Activated CD8-positive, alpha-beta T cell treated with anti-CD3 and anti-CD28 coated beads, Interleukin-2, amount 10 ng/mL, durations not matched to agents 7 days and 5 days (primary cell): ENCODE measurements around the gene OTULINL. TPM values are rescaled to one million over a fixed set of nuclear protein-coding genes. Genes with fewer than 3 reads are reported as not detected.

Source experiments
- ATAC-seq: fragments of 150-1000 bp; cut with Tn5 transposase; one replicate; pipeline ENCODE4 v1.10.0; 2021; ENCODE audit warnings: moderate library complexity
- CTCF ChIA-PET: fragments of 350-600 bp; sonication (Branson Sonifier 250); formaldehyde crosslinking; loops from one replicate; lab custom pipeline; 2021; ENCODE audit warnings: antibody characterized with exemption; lab: Charles Lee
- POLR2A ChIA-PET: fragments of 350-600 bp; sonication (Branson Sonifier 250); formaldehyde crosslinking; loops from one replicate; lab custom pipeline; 2021; ENCODE audit warnings: antibody characterized with exemption; lab: Charles Lee
- DNase-seq: peaks from one replicate; pipeline ENCODE4 v3.0.0-alpha.2; 2020
- H3K27ac Mint-ChIP-seq: one replicate; pipeline ENCODE4 v1.8.0; 2021; ENCODE audit warnings: mild to moderate bottlenecking, mixed read lengths
- H3K27me3 Mint-ChIP-seq: one replicate; pipeline ENCODE4 v1.8.0; 2021; ENCODE audit warnings: low read depth, mixed read lengths
- H3K36me3 Mint-ChIP-seq: one replicate; pipeline ENCODE4 v1.8.0; 2021; ENCODE audit warnings: low read depth, mixed read lengths
- H3K4me1 Mint-ChIP-seq: one replicate; pipeline ENCODE4 v1.8.0; 2021; ENCODE audit warnings: low read depth, mixed read lengths
- H3K4me3 Mint-ChIP-seq: one replicate; pipeline ENCODE4 v1.8.0; 2021; ENCODE audit warnings: mild to moderate bottlenecking, mixed read lengths
- H3K9me3 Mint-ChIP-seq: one replicate; pipeline ENCODE4 v1.8.0; 2022; ENCODE audit warnings: mixed read lengths; ENCODE audit not compliant: insufficient read depth
- total RNA-seq, 2 experiments: library from RNA; stranded (reverse); gene quantifications; one replicate each; pipeline ENCODE4 v1.2.3, GENCODE V29; 2021

Gene OTULINL
- total RNA-seq, 2 experiments from 2014 or later = 59.6 to 68.3 TPM

- H3K9me3 Mint-ChIP-seq = no peaks in the 10 kb centered on the region
- H3K4me1 Mint-ChIP-seq = peaks cover 14% of the 10 kb centered on the region
- H3K4me3 Mint-ChIP-seq = no peak overlapping the region
- H3K27ac Mint-ChIP-seq = no peak overlapping the region
- CTCF ChIA-PET = interaction anchor here (1.2 to 3.3 kb wide), 4 partner anchors 14 to 177 kb away, joined by 3 to 10 read pairs (median 4); no protein-coding TSS in a partner anchor
- ATAC-seq (no peak), DNase-seq (no peak)
- POLR2A ChIA-PET = no interaction called here
- H3K36me3 Mint-ChIP-seq = peaks cover 4% of the 10 kb centered on the region
- peaks cover 15% of the 10 kb centered on the region for H3K27me3 Mint-ChIP-seq
These were observed 4.4 kb upstream of the OTULINL start for GRCh38 chr5:14577079-14577725.

GRCh38 chr5:14577971-14578370, 3.6 kb upstream of the OTULINL start:
- H3K4me3 Mint-ChIP-seq = no peak overlapping the region
- DNase-seq = no peak
- peaks cover 15% of the 10 kb centered on the region for H3K27me3 Mint-ChIP-seq
- H3K36me3 Mint-ChIP-seq = peaks cover 4% of the 10 kb centered on the region
- ChIA-PET POLR2A (interaction anchor here (0.7 kb wide), 1 partner anchor 9 kb away, joined by 4 read pairs; no protein-coding TSS in a partner anchor), CTCF (interaction anchor here (0.9 to 3.3 kb wide), 5 partner anchors 14 to 178 kb away, joined by 3 to 10 read pairs (median 3); no protein-coding TSS in a partner anchor)
- no peaks in the 10 kb centered on the region for H3K9me3 Mint-ChIP-seq
- no peak overlapping the region for H3K27ac Mint-ChIP-seq
- H3K4me1 Mint-ChIP-seq = peaks cover 17% of the 10 kb centered on the region
- ATAC-seq = no peak

GRCh38 chr5:14579246-14579645, 2.3 kb upstream of the OTULINL start:
- Mint-ChIP-seq H3K27ac (no peak overlapping the region), H3K27me3 (peaks cover 15% of the 10 kb centered on the region), H3K4me1 (peaks cover 27% of the 10 kb centered on the region), H3K4me3 (no peak overlapping the region), H3K9me3 (no peaks in the 10 kb centered on the region), H3K36me3 (peaks cover 16% of the 10 kb centered on the region)
- ATAC-seq (no peak), DNase-seq (no peak)
- ChIA-PET CTCF (interaction anchor here (1.2 kb wide), 1 partner anchor 69 kb away, joined by 5 read pairs; no protein-coding TSS in a partner anchor), POLR2A (interaction anchor here (0.6 kb wide), 1 partner anchor 165 kb away, joined by 3 read pairs; no protein-coding TSS in a partner anchor)

GRCh38 chr5:14579731-14580397, 1.7 kb upstream of the OTULINL start:
- Mint-ChIP-seq H3K9me3 (no peaks in the 10 kb centered on the region), H3K4me1 (peaks cover 32% of the 10 kb centered on the region)
- POLR2A ChIA-PET = interaction anchor here (0.6 kb wide), 1 partner anchor 166 kb away, joined by 3 read pairs; no protein-coding TSS in a partner anchor

GRCh38 chr5:14580398-14581034, 1.1 kb upstream of the OTULINL start:
- Mint-ChIP-seq H3K4me3 (peak overlapping the region; percentile 72), H3K27me3 (peaks cover 15% of the 10 kb centered on the region), H3K27ac (no peak overlapping the region), H3K4me1 (peaks cover 37% of the 10 kb centered on the region), H3K9me3 (no peaks in the 10 kb centered on the region), H3K36me3 (peaks cover 27% of the 10 kb centered on the region)
- ChIA-PET POLR2A (interaction anchor here (4.8 kb wide), 1 partner anchor 12 kb away, joined by 95 read pairs; no protein-coding TSS in a partner anchor), CTCF (interaction anchor here (4.0 to 6.4 kb wide), 2 partner anchors 12 to 68 kb away, joined by 34 to 56 read pairs; no protein-coding TSS in a partner anchor)
- ATAC-seq = no peak
- DNase-seq = no peak

More at GRCh38 chr5:14579731-14580397, 1.7 kb upstream of the OTULINL start:
- DNase-seq (no peak), ATAC-seq (no peak)
- Mint-ChIP-seq H3K36me3 (peaks cover 22% of the 10 kb centered on the region), H3K27me3 (peaks cover 15% of the 10 kb centered on the region), H3K4me3 (no peak overlapping the region), H3K27ac (no peak overlapping the region)
- CTCF ChIA-PET = interaction anchor here (1.2 kb wide), 1 partner anchor 69 kb away, joined by 5 read pairs; no protein-coding TSS in a partner anchor

GRCh38 chr5:14581891-14582796, 552 bp downstream of the OTULINL start:
- peaks cover 51% of the 10 kb centered on the region for H3K4me1 Mint-ChIP-seq

GRCh38 chr5:14582797-14583137, 1.2 kb downstream of the OTULINL start:
- DNase-seq (no peak), ATAC-seq (no peak)
- H3K9me3 Mint-ChIP-seq = no peaks in the 10 kb centered on the region
- ChIA-PET CTCF (interaction anchor here (0.7 to 6.4 kb wide), 18 partner anchors 10 to 231 kb away, joined by 3 to 56 read pairs (median 5); no protein-coding TSS in a partner anchor), POLR2A (interaction anchor here (0.9 to 4.8 kb wide), 11 partner anchors 10 to 217 kb away, joined by 3 to 95 read pairs (median 6); no protein-coding TSS in a partner anchor)
- peaks cover 41% of the 10 kb centered on the region for H3K36me3 Mint-ChIP-seq
- peaks cover 15% of the 10 kb centered on the region for H3K27me3 Mint-ChIP-seq
- H3K4me3 Mint-ChIP-seq = peak overlapping the region; percentile 84
- peak overlapping the region; percentile 87 for H3K27ac Mint-ChIP-seq
- H3K4me1 Mint-ChIP-seq = peaks cover 56% of the 10 kb centered on the region

More at GRCh38 chr5:14581891-14582796, 552 bp downstream of the OTULINL start:
- Mint-ChIP-seq H3K36me3 (peaks cover 36% of the 10 kb centered on the region), H3K9me3 (no peaks in the 10 kb centered on the region), H3K27me3 (peaks cover 15% of the 10 kb centered on the region), H3K27ac (peak overlapping the region; percentile 87), H3K4me3 (peak overlapping the region; percentile 84)
- CTCF ChIA-PET = interaction anchor here (0.7 to 6.4 kb wide), 18 partner anchors 11 to 230 kb away, joined by 3 to 56 read pairs (median 5); no protein-coding TSS in a partner anchor
- POLR2A ChIA-PET = interaction anchor here (0.7 to 4.8 kb wide), 13 partner anchors 11 to 217 kb away, joined by 3 to 95 read pairs (median 4); no protein-coding TSS in a partner anchor
- DNase-seq = peak; percentile 91
- peak; percentile 89 for ATAC-seq

- ATAC-seq = no peak
- no peak for DNase-seq
- peaks cover 3% of the 10 kb centered on the region for H3K27me3 Mint-ChIP-seq
- POLR2A ChIA-PET = interaction anchor here (4.8 kb wide), 1 partner anchor 8 kb away, joined by 95 read pairs; no protein-coding TSS in a partner anchor
- H3K4me3 Mint-ChIP-seq = peak overlapping the region; percentile 1
- no peak overlapping the region for H3K27ac Mint-ChIP-seq
- peaks cover 56% of the 10 kb centered on the region for H3K36me3 Mint-ChIP-seq
- CTCF ChIA-PET = interaction anchor here (0.9 to 6.4 kb wide), 4 partner anchors 8 to 219 kb away, joined by 6 to 56 read pairs (median 12); no protein-coding TSS in a partner anchor
- H3K9me3 Mint-ChIP-seq = no peaks in the 10 kb centered on the region
- H3K4me1 Mint-ChIP-seq = peaks cover 76% of the 10 kb centered on the region
These were observed 3.3 kb downstream of the OTULINL start for GRCh38 chr5:14584848-14585247.

- ATAC-seq = no peak
- CTCF ChIA-PET = interaction anchor here (0.8 to 2.9 kb wide), 4 partner anchors 35 to 222 kb away, joined by 3 to 9 read pairs (median 3); no protein-coding TSS in a partner anchor
- Mint-ChIP-seq H3K27ac (no peak overlapping the region), H3K4me1 (peaks cover 89% of the 10 kb centered on the region), H3K36me3 (peaks cover 73% of the 10 kb centered on the region), H3K9me3 (no peaks in the 10 kb centered on the region), H3K4me3 (no peak overlapping the region), H3K27me3 (no peaks in the 10 kb centered on the region)
- no peak for DNase-seq
- POLR2A ChIA-PET = interaction anchor here (0.7 kb wide), 1 partner anchor 235 kb away, joined by 3 read pairs; no protein-coding TSS in a partner anchor
These were observed 5.6 kb downstream of the OTULINL start for GRCh38 chr5:14587150-14587549.

GRCh38 chr5:14588145-14588544, 6.6 kb downstream of the OTULINL start:
- Mint-ChIP-seq H3K9me3 (no peaks in the 10 kb centered on the region), H3K4me1 (peaks cover 94% of the 10 kb centered on the region), H3K27me3 (no peaks in the 10 kb centered on the region), H3K4me3 (no peak overlapping the region), H3K27ac (no peak overlapping the region), H3K36me3 (peaks cover 77% of the 10 kb centered on the region)
- DNase-seq = no peak
- ChIA-PET POLR2A (interaction anchor here (0.7 kb wide), 1 partner anchor 236 kb away, joined by 3 read pairs; no protein-coding TSS in a partner anchor), CTCF (interaction anchor here (1.1 kb wide), 1 partner anchor 36 kb away, joined by 3 read pairs; no protein-coding TSS in a partner anchor)
- no peak for ATAC-seq
